NCI-H1092 treated with DMSO at 0.1 percent for 48 hours (cell line): ENCODE results near the gene ADAMTS4.

Experiments used
- DNase-seq: peaks from one replicate; lab custom pipeline; 2025; lab: John Stamatoyannopoulos, UW

Gene ADAMTS4

DNA sequence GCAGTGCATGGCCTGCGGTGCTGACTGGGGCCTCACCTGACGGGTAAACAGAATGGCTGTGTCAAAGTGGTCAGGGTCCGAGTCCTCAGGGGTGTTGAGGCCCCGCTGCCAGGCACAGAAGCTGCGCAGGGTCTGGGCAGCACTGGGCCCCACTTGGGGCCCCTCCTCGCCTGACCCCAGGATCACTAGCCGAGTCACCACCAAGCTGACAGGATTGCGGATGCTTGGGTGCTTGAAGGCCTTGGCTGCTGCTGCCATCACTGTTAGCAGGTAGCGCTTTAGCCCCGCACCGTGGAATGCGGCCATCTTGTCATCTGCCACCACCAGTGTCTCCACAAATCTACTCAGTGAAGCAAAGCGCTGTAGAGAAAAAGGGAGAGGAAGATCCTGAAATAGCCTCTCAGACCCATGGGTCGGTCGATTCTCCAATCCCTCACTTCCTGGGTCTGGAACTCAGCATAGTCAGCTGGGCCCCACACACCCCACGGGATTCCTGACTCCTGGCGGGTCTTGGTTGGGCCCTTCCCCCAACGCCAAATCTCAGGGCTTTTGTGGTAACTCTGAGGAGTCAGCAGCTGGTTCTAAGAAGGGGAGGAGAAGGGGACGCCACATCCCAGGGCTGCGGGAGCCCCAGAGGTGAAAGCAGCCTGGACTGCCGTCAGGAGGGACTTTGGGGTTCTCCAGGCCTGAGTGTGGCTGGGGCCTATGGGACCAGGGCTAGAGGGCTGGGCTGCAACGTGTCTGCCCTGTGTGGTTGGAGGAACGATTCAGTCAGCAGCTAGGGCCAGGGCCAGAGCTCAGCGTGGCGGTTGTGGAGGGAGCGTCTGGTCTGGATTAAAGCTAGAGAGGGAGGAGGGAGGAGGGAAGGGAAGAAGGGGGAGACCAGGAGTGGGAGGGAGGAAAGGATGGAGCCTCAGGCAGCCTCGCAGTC is 2.1 kb downstream of the ADAMTS4 start:
- DNase-seq = no peak

GRCh38 chr1:161196111-161196510 is 2.7 kb downstream of the ADAMTS4 start:
- no peak for DNase-seq

DNA sequence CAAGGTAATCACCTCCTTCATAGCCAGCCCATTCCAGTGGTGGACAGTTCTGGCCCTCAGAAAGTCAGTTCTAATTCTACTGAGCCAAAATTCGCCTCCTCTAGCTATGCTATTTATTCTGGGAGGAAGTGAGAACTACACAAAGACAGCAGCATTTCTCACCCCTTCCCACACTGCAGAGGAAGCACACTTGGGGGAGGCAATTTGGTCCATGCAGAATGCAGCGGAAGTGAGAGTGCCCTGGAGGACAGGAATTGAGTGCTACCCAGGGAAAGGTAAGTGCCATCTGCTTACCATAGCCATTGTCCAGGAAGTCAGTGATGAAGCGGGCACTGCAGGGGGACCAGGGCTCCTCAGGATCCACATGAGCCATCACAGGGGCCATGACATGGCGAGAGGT is 3.7 kb downstream of the ADAMTS4 start:
- no peak for DNase-seq

- no peak for DNase-seq
Measured at GRCh38 chr1:161193561-161194235, 5.2 kb downstream of the ADAMTS4 start.

DNA sequence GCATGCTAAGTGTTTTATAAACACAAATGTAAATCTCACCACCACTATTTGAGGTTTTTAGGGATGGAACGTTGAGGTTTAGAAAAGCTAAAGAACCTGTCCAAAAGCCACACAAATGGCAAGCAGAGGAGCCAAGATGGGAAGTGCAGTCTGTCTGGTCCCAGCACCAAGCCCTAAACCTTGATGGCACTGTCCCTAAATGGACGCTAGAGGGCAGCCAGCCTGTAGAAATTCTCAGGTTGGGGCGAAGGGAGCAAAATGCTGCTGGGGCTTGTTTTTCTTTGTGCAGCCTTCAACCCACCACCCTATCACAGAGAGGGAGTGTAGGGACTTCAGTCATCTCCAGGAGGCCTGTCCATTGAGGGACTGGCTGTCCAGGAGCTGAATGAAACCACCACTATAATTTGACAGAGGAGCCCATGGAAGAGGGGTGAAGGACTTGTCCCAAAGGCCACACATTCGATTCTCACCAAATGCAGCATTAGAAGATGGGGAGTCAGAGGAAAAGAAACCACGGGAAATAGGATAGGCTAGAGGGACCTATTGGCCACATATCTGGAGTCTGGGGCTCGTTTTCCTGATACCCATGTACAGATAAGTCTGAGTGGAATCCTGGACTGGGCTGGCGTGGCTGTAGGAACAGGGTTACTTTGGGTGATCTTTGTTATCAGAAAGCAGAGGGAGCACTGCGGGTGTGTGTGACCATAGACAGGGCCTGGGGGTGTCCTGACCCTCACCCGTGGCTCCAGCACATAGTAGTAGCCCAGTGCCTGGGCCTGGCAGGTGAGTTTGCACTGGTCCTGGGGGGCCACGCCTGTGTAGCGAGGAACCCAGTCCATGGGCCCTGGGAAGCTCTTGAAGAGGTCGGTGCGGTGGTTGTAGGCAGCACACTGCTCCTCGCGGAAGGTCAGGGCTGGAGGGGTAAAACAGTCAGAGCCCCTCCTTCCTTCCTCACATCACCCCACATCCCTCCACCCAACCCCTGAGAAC is 6.1 kb downstream of the ADAMTS4 start:
- DNase-seq = peak; percentile 57

GRCh38 chr1:161191971-161192370 is 6.9 kb downstream of the ADAMTS4 start:
- DNase-seq = no peak

DNA sequence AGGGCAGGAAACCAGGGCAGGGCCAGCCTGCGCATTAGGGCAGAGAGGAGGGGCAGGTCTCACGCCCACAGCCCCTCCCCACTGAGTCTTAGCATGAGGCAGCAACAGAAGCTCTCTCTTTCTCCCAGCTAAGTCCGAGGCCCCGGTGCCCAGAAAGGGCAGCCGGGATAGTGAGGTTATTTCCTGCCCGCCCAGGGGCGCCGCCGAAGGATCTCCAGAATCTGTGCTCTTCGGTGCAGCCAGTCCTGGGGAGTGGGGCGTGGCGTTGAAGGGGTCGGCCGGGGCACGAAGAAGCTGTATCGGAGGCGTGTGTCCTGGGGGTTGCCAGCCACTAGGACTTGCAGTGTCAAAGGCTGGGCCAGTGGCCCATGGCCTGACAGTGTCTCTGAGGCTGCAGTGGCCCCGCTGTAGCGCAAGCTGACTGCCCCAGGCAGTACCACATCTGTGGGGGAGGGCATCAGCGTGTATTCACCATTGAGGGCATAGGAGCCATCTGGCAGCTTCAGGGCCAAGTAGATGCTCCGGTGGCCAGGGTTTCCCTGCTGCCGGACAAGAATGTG is 7.8 kb downstream of the ADAMTS4 start:
- DNase-seq = no peak

GRCh38 chr1:161189036-161189435 is 9.8 kb downstream of the ADAMTS4 start:
- DNase-seq = no peak

DNA sequence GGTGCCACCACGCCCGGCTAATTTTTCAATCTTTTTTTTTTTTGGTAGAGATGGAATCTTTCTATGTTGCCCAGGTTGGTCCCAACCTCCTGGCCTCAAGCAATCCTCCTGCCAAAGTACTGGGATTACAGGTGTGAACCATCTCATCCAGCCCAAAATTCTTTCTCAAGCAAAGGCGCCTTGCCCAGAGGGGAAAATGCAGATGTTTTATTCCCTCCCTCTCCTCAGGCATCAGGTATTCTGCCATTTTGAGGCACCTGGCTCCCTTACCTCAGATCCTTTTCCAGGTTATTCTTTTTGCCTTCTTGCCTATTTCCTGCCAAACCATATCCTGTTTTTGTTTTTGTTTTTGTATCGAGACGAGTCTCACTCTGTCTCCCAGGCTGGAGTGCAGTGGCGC is 10.5 kb downstream of the ADAMTS4 start:
- no peak for DNase-seq

DNA sequence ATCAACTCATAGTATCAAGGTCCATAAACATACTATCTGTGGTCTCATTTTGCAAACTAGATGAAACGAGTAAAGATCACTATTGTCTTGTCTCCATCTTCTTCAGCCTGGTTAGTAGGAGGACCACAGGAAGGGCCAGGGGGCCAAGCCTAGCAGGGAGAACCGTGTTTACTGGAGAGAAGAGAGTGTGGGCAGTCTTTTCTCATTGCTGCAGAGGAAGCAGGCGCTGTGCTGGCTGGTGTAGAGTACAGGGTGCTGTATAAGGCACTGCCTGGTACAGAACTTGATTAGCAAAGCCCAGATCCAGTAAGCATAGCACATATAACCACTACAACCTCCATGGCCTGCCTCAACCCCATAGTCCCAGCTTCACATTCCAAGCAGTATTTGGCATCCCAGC is 11.5 kb downstream of the ADAMTS4 start:
- DNase-seq = no peak

DNA sequence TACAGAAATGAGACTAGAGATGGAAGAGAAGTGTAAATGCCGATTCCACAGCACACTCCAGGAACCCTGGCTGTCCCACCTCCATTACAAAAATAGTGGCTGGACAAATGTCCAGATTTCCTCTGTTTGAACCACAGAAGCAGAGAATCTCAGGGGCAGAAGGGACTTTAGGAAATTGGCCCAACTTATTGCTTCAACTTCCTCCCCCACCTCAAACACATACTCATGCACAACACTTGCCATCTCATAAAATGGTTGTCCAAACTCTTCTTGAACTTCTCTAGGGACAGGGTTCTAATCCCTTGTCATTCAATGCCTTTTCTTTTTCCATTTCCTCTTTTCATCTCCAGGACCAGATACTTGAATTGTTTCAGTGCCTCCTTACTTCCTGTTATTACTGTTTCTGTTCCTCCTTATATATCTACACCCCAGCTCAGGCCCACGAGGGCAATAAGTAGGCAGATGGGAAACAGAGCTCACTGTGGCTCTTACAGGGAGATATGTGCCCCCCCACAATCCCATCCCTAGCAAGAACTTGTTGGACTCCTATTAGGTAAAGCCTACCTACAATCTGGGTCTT is 13.0 kb downstream of the ADAMTS4 start:
- no peak for DNase-seq

- peak; percentile 64 for DNase-seq
Measured at GRCh38 chr1:161185282-161185682, 13.6 kb downstream of the ADAMTS4 start.

DNA sequence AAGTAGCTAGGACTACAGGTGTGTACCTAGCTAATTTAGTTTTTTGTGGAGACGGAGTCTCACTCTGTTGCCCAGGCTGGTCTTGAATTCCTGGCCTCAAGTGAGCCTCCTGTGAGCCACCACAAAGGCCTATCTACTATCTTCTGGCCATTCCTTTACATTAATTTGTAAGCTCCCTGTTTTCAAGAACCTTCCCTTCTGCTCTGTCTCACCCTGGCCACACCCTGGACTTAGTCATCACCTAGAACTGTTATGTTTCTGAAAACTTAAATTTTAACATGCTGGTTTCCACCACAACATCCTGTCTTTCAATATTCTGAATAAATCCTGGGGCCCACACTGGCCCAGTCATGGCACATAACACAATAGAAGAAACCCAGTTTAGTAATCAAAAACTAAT is 16.6 kb downstream of the ADAMTS4 start:
- no peak for DNase-seq

- no peak for DNase-seq
Measured at GRCh38 chr1:161180639-161181038, 18.2 kb downstream of the ADAMTS4 start.

GRCh38 chr1:161179698-161180097 is 19.2 kb downstream of the ADAMTS4 start:
- DNase-seq = no peak

GRCh38 chr1:161177936-161178244 is 21.0 kb downstream of the ADAMTS4 start:
- no peak for DNase-seq

DNA sequence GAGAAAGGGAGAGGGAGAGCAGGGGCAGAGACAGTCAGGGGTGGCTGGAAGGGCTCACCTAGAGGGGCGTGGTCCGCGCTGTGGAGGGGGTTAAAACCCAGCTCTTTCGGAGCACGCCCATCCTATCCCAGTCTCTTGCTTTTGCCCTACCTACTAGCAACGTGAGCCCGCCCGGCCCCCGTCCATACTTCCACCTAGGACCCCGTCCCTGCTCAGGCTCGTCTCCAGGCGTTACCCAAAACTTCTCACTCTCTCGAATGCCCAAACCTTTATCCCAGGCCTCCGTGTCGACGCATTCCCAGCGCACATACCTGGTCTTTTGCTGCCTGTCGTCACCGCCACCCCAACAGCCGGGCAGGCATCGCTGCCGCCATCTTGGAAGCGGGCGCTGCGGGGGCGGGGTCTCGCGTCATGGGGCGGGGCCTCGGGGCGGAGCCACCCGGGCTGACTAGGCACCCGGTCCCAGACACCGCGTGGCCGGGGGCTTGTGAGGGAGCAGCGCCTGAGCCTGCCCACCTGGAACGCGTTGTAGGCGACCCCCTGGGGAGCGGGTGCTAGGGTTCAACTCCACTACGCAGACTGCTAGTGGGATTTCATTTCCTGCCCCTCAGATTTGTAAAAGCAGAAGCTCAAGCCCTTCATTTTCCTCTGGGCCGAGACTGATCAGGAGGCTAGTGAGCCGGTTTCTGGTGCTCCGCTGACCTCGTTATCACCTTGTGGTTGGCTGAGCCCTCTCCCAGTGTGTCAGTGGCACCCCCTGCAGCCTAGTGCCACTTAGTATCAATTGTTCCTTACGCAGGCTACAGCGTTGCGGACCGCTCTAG is 21.5 kb downstream of the ADAMTS4 start, which contains the start of gene B4GALT3:
TSS of gene B4GALT3 (minus strand) at position 396 of the 824 bp plus-strand sequence. CDS start 1,447 bp downstream, outside the sequence.
- DNase-seq = peak; percentile 97

GRCh38 chr1:161176468-161177111 is 22.3 kb downstream of the ADAMTS4 start:
- DNase-seq = no peak

GRCh38 chr1:161175771-161176453 is 22.9 kb downstream of the ADAMTS4 start:
- no peak for DNase-seq
